ENCODE data around the gene KCND3. TPM values are rescaled to one million over a fixed set of nuclear protein-coding genes. Genes with fewer than 3 reads are reported as not detected.

Gene KCND3
- total and polyA plus RNA-seq, 2 of the 4 experiments (the other 2 are of a cell fraction) = under 0.01 to 0.03 TPM

GRCh38 chr1:111880881-111881837 is 108.3 kb downstream of the KCND3 start:
- Histone ChIP-seq H3K36me3 (ENCODE audit: control insufficient read depth, insufficient read depth, low read length) (no peaks in the 10 kb centered on the region), H3K4me1 (ENCODE audit: control insufficient read depth, insufficient read depth, low read length) (peaks cover 15% of the 10 kb centered on the region), H2AK9ac (replicated peaks; ENCODE audit: low read depth, low read length, poor library complexity) (no peak overlapping the region), H3K56ac (ENCODE audit: extremely low read depth, insufficient read depth, low read length) (no peak overlapping the region; the same call in 1 of the 2 replicates), H3K9me3 (ENCODE audit: control insufficient read depth, insufficient read depth, low read length) (no peaks in the 10 kb centered on the region), H3K9me1 (ENCODE audit: insufficient read depth, low read length) (peaks cover 5% of the 10 kb centered on the region; the same call in 1 of the 2 replicates), H2BK20ac (ENCODE audit: low read depth, low read length) (peak overlapping the region; percentile 34), H3K14ac (replicated peaks; ENCODE audit: low read depth, low read length) (0 out of 2 replicates have a peak overlapping the region, but pooled peaks have one; percentile 29), H2BK15ac (ENCODE audit: low read depth, low read length) (no peak overlapping the region; the same call in 2 of the 3 replicates), H2AK5ac (ENCODE audit: low read depth, low read length) (no peak overlapping the region), H3K4me3 (ENCODE audit: insufficient read depth, low read depth, low read length) (no peak overlapping the region), H3K9ac (ENCODE audit: low read depth, low read length) (no peak overlapping the region), H2BK5ac (ENCODE audit: low read depth, low read length, poor library complexity, severe bottlenecking) (no peak overlapping the region), H4K8ac (ENCODE audit: low read depth in 2 of 2, low read length in 2 of 2) (no peak overlapping the region; a peak in 1 of 4 replicates), H2AFZ (replicated peaks; ENCODE audit: low read length, poor library complexity) (no peak overlapping the region), H3K79me1 (ENCODE audit: low read depth in 1 of 2, low read length in 2 of 2) (no peaks in the 10 kb centered on the region), H3K23ac (ENCODE audit: low read depth, low read length) (peak overlapping the region; percentile 34; the same call in 1 of the 2 replicates), H4K5ac (ENCODE audit: low read depth, low read length) (no peak overlapping the region), H3K27ac (ENCODE audit: insufficient read depth, low read length) (no peak overlapping the region), H3K4ac (ENCODE audit: low read depth, low read length) (peak overlapping the region; percentile 20; the same call in 1 of the 2 replicates), H2BK120ac (ENCODE audit: low read depth, low read length) (peak overlapping the region; percentile 52), H4K20me1 (ENCODE audit: insufficient read depth, low read length) (no peaks in the 10 kb centered on the region), H3K18ac (ENCODE audit: low read depth, low read length) (no peak overlapping the region), H3K27me3 (ENCODE audit: control insufficient read depth, insufficient read depth, low read length) (no peaks in the 10 kb centered on the region; the same call in 1 of the 2 replicates), H3K4me2 (ENCODE audit: low read depth, low read length) (peak overlapping the region; percentile 34), H4K91ac (ENCODE audit: insufficient read depth, low read depth, low read length) (peak overlapping the region; percentile 35; the same call in 1 of the 2 replicates)
- DNase-seq = no peak
- in situ Hi-C loops (cut with MboI; ENCODE audit: low sequenced_read_pairs) (no loop called here), dilution Hi-C loops (cut with HindIII; ENCODE audit: low sequenced_read_pairs, unreplicated experiment) (no loop called here), intact Hi-C loops (cut with micrococcal nuclease) (no loop called here)
- ChIA-PET POLR2A (ENCODE audit: unreplicated experiment) (no interaction called here), CTCF (interaction anchor here (0.6 kb wide), 1 partner anchor 1934 kb away, joined by 3 read pairs; no protein-coding TSS in a partner anchor)
- no TSS peak for BruUV-seq (replicated peaks)
- WGBS, 2 experiments (ENCODE audit: extremely low coverage in 2 of 2, insufficient read length in 1 of 2) = 3% methylated on average over 6 of the region's 17 CpGs; no CpG with 5 or more reads in 1 of the 2 experiments
- ATAC-seq (ENCODE audit: low read depth) = peak; percentile 31
- TF ChIP-seq CTCF (conservative IDR thresholded peaks at IDR 0.05; ENCODE audit: low read depth, low read length) (no peak), BHLHE40 (IDR thresholded peaks at IDR 0.05; ENCODE audit: low read depth, low read length) (no peak), CHD1 (IDR thresholded peaks at IDR 0.05; ENCODE audit: low read depth, low read length) (no peak), MAFK (IDR thresholded peaks at IDR 0.05; ENCODE audit: low read depth, low read length) (no peak), RCOR1 (IDR thresholded peaks at IDR 0.05; ENCODE audit: insufficient replicate concordance, low read length) (no peak), MAZ (IDR thresholded peaks at IDR 0.05; ENCODE audit: borderline replicate concordance, low read depth, low read length) (no peak), ELK1 (IDR thresholded peaks at IDR 0.05; ENCODE audit: borderline replicate concordance, low read depth, low read length) (no peak), CEBPB (IDR thresholded peaks at IDR 0.05; ENCODE audit: low read depth, low read length) (no peak)

All from IMR-90 (cell line).